ENCODE data around the gene C11orf91.

Gene C11orf91

GRCh38 chr11:33696411-33696810, 4.2 kb downstream of the C11orf91 start:
- ATAC-seq (replicated peaks) (no peak), DNase-seq (no peak)
- Mint-ChIP-seq H3K4me3 (no peak overlapping the region), H3K4me1 (peaks cover 16 to 19% of the 10 kb centered on the region in 2 donors), H3K27ac (peak overlapping the region; percentile 3), H3K27me3 (peaks cover 14 to 22% of the 10 kb centered on the region in 2 donors), H3K9me3 (no peaks in the 10 kb centered on the region), H3K36me3 (no peaks in the 10 kb centered on the region)

GRCh38 chr11:33695051-33695566, 5.5 kb downstream of the C11orf91 start:
- Mint-ChIP-seq H3K4me1 (peaks cover 12 to 14% of the 10 kb centered on the region in 2 donors), H3K4me3 (no peak overlapping the region), H3K27ac (no peak overlapping the region), H3K36me3 (no peaks in the 10 kb centered on the region), H3K9me3 (no peaks in the 10 kb centered on the region), H3K27me3 (peaks cover 22 to 23% of the 10 kb centered on the region in 2 donors)
- no peak for DNase-seq
- no peak for ATAC-seq (replicated peaks)

GRCh38 chr11:33694346-33695050, 6.1 kb downstream of the C11orf91 start:
- H3K9me3 Mint-ChIP-seq: no peaks in the 10 kb centered on the region
- H3K27ac Mint-ChIP-seq: no peak overlapping the region
- ATAC-seq (replicated peaks) (peak in 1 of 2 donors; percentile 35), DNase-seq (no peak)
- no peak overlapping the region for H3K4me3 Mint-ChIP-seq
- H3K27me3 Mint-ChIP-seq: peaks cover 16 to 17% of the 10 kb centered on the region in 2 donors
- peaks cover 6 to 10% of the 10 kb centered on the region in 2 donors for H3K4me1 Mint-ChIP-seq
- H3K36me3 Mint-ChIP-seq: no peaks in the 10 kb centered on the region

GRCh38 chr11:33692541-33692940, 8.1 kb downstream of the C11orf91 start:
- peaks cover 16 to 21% of the 10 kb centered on the region in 2 donors for H3K27me3 Mint-ChIP-seq
- no peaks in the 10 kb centered on the region for H3K9me3 Mint-ChIP-seq
- H3K27ac Mint-ChIP-seq: no peak overlapping the region
- no peak for DNase-seq
- H3K36me3 Mint-ChIP-seq: no peaks in the 10 kb centered on the region
- ATAC-seq (replicated peaks): no peak
- no peak overlapping the region for H3K4me3 Mint-ChIP-seq
- peaks cover 6 to 7% of the 10 kb centered on the region in 2 donors for H3K4me1 Mint-ChIP-seq

GRCh38 chr11:33692013-33692504, 8.6 kb downstream of the C11orf91 start:
- ATAC-seq (replicated peaks) (no peak), DNase-seq (no peak)
- Mint-ChIP-seq H3K9me3 (peaks cover 0 to 3% of the 10 kb centered on the region in 2 donors), H3K27me3 (peaks cover 16 to 18% of the 10 kb centered on the region in 2 donors), H3K4me3 (no peak overlapping the region), H3K4me1 (peaks cover 6 to 7% of the 10 kb centered on the region in 2 donors), H3K27ac (no peak overlapping the region), H3K36me3 (no peaks in the 10 kb centered on the region)

- Mint-ChIP-seq H3K4me1 (peaks cover 0 to 2% of the 10 kb centered on the region in 2 donors), H3K27ac (no peak overlapping the region), H3K36me3 (no peaks in the 10 kb centered on the region), H3K27me3 (peaks cover 18 to 21% of the 10 kb centered on the region in 2 donors), H3K9me3 (peaks cover 0 to 3% of the 10 kb centered on the region in 2 donors), H3K4me3 (no peak overlapping the region)
- DNase-seq: no peak
- ATAC-seq (replicated peaks): no peak
Measured at GRCh38 chr11:33691066-33691864, 9.4 kb downstream of the C11orf91 start.

GRCh38 chr11:33690290-33691065, 10.1 kb downstream of the C11orf91 start:
- H3K27ac Mint-ChIP-seq: no peak overlapping the region
- H3K4me1 Mint-ChIP-seq: no peaks in the 10 kb centered on the region
- H3K27me3 Mint-ChIP-seq: peaks cover 18 to 29% of the 10 kb centered on the region in 2 donors
- H3K9me3 Mint-ChIP-seq: peaks cover 0 to 3% of the 10 kb centered on the region in 2 donors
- ATAC-seq (replicated peaks): no peak
- no peak for DNase-seq
- no peaks in the 10 kb centered on the region for H3K36me3 Mint-ChIP-seq
- no peak overlapping the region for H3K4me3 Mint-ChIP-seq

GRCh38 chr11:33689501-33689900, 11.1 kb downstream of the C11orf91 start:
- no peak overlapping the region for H3K4me3 Mint-ChIP-seq
- no peaks in the 10 kb centered on the region for H3K36me3 Mint-ChIP-seq
- no peak for ATAC-seq (replicated peaks)
- DNase-seq: no peak
- H3K9me3 Mint-ChIP-seq: peaks cover 0 to 3% of the 10 kb centered on the region in 2 donors
- peaks cover 19 to 29% of the 10 kb centered on the region in 2 donors for H3K27me3 Mint-ChIP-seq
- no peaks in the 10 kb centered on the region for H3K4me1 Mint-ChIP-seq
- no peak overlapping the region for H3K27ac Mint-ChIP-seq

GRCh38 chr11:33689085-33689484, 11.5 kb downstream of the C11orf91 start:
- no peak overlapping the region for H3K4me3 Mint-ChIP-seq
- H3K27ac Mint-ChIP-seq: no peak overlapping the region
- H3K9me3 Mint-ChIP-seq: peaks cover 0 to 3% of the 10 kb centered on the region in 2 donors
- no peaks in the 10 kb centered on the region for H3K36me3 Mint-ChIP-seq
- H3K27me3 Mint-ChIP-seq: peaks cover 23 to 33% of the 10 kb centered on the region in 2 donors
- DNase-seq (no peak), ATAC-seq (replicated peaks) (no peak)
- H3K4me1 Mint-ChIP-seq: no peaks in the 10 kb centered on the region

- DNase-seq: peak; percentile 8
- H3K9me3 Mint-ChIP-seq: peaks cover 0 to 3% of the 10 kb centered on the region in 2 donors
- no peaks in the 10 kb centered on the region for H3K4me1 Mint-ChIP-seq
- ATAC-seq (replicated peaks): peak; percentile 81 to 93
- no peak overlapping the region for H3K27ac Mint-ChIP-seq
- no peaks in the 10 kb centered on the region for H3K36me3 Mint-ChIP-seq
- H3K27me3 Mint-ChIP-seq: peaks cover 26 to 40% of the 10 kb centered on the region in 2 donors
- no peak overlapping the region for H3K4me3 Mint-ChIP-seq
Measured at GRCh38 chr11:33687733-33688479, 12.7 kb downstream of the C11orf91 start.

- no peak for ATAC-seq (replicated peaks)
- Mint-ChIP-seq H3K9me3 (peaks cover 0 to 3% of the 10 kb centered on the region in 2 donors), H3K27ac (no peak overlapping the region), H3K36me3 (no peaks in the 10 kb centered on the region), H3K4me3 (no peak overlapping the region), H3K27me3 (peaks cover 49 to 57% of the 10 kb centered on the region in 2 donors), H3K4me1 (no peaks in the 10 kb centered on the region)
- DNase-seq: no peak
Measured at GRCh38 chr11:33685082-33685481, 15.5 kb downstream of the C11orf91 start.

- H3K4me3 Mint-ChIP-seq: no peak overlapping the region
- peaks cover 0 to 3% of the 10 kb centered on the region in 2 donors for H3K9me3 Mint-ChIP-seq
- peaks cover 52 to 66% of the 10 kb centered on the region in 2 donors for H3K27me3 Mint-ChIP-seq
- H3K36me3 Mint-ChIP-seq: no peaks in the 10 kb centered on the region
- no peak overlapping the region for H3K27ac Mint-ChIP-seq
- ATAC-seq (replicated peaks): no peak
- DNase-seq: no peak
- peaks cover 0 to 7% of the 10 kb centered on the region in 2 donors for H3K4me1 Mint-ChIP-seq
Measured at GRCh38 chr11:33684003-33684706, 16.5 kb downstream of the C11orf91 start.

- no peak for ATAC-seq (replicated peaks)
- H3K36me3 Mint-ChIP-seq: no peaks in the 10 kb centered on the region
Measured at GRCh38 chr11:33682446-33682845, 18.2 kb downstream of the C11orf91 start.

More at GRCh38 chr11:33682446-33682845, 18.2 kb downstream of the C11orf91 start:
- no peak overlapping the region for H3K4me3 Mint-ChIP-seq
- H3K27me3 Mint-ChIP-seq: peaks cover 61 to 79% of the 10 kb centered on the region in 2 donors
- H3K4me1 Mint-ChIP-seq: peaks cover 2 to 14% of the 10 kb centered on the region in 2 donors
- H3K27ac Mint-ChIP-seq: no peak overlapping the region
- DNase-seq: no peak
- peaks cover 9 to 11% of the 10 kb centered on the region in 2 donors for H3K9me3 Mint-ChIP-seq
